PC-3 (cell line): ENCODE results near the gene HLA-DQA1. TPM values are rescaled to one million over a fixed set of nuclear protein-coding genes. Genes with fewer than 3 reads are reported as not detected.

ENCODE experiments used
- ATAC-seq: fragments of 200-7000 bp; cut with Tn5 transposase; 2 replicates; pipeline ENCODE4 v1.9.1; 2020; ENCODE audit warnings: mild to moderate bottlenecking, moderate library complexity
- BruUV-seq: library from RNA; stranded (reverse); fragments of 400-500 nt; replicated peaks from 2 replicates; lab custom pipeline; 2021; lab: Mats Ljungman, UMichigan
- CTCF ChIA-PET: fragments of 300-600 bp; sonication (Branson Sonifier 250); formaldehyde crosslinking; loops from one replicate; lab custom pipeline; 2022; ENCODE audit warnings: antibody characterized with exemption; lab: Charles Lee
- POLR2A ChIA-PET: fragments of 300-600 bp; sonication (Branson Sonifier 250); formaldehyde crosslinking; loops from one replicate; lab custom pipeline; 2022; ENCODE audit warnings: antibody characterized with exemption; ENCODE audit not compliant: unreplicated experiment; lab: Charles Lee
- DNase-seq: peaks from one replicate; pipeline ENCODE4 v3.0.0-alpha.2; 2015
- H2AFZ ChIP-seq: fragments of 300-600 bp; sonication (generic); 2 replicates; pipeline ENCODE4 v1.6.0; 2016; ENCODE audit warnings: antibody characterized with exemption, low read length
- H3F3A ChIP-seq: fragments of 300-600 bp; sonication (generic); one replicate; pipeline ENCODE4 v1.6.0; 2017; ENCODE audit warnings: antibody characterized with exemption, low read length, control low read depth, mild to moderate bottlenecking; ENCODE audit not compliant: unreplicated experiment
- H3K27ac ChIP-seq: fragments of 300-600 bp; sonication (generic); 2 replicates; pipeline ENCODE4 v1.5.1; 2016; ENCODE audit warnings: mild to moderate bottlenecking, low read length
- H3K27me3 ChIP-seq: fragments of 300-600 bp; sonication (generic); 2 replicates; pipeline ENCODE4 v1.6.1; 2016; ENCODE audit warnings: low read length, mixed read lengths
- H3K36me3 ChIP-seq: fragments of 300-600 bp; sonication (generic); 2 replicates; pipeline ENCODE4 v1.6.1; 2016; ENCODE audit warnings: low read depth, mixed run types, low read length, mixed read lengths
- H3K4me1 ChIP-seq: fragments of 300-600 bp; sonication (generic); 2 replicates; pipeline ENCODE4 v1.5.1; 2016; ENCODE audit warnings: low read length; ENCODE audit not compliant: insufficient read depth
- H3K4me2 ChIP-seq: fragments of 300-600 bp; sonication (generic); 2 replicates; pipeline ENCODE4 v1.6.0; 2016; ENCODE audit warnings: low read length
- H3K4me3 ChIP-seq: fragments of 300-600 bp; sonication (generic); 2 replicates; pipeline ENCODE4 v1.5.1; 2016; ENCODE audit warnings: mild to moderate bottlenecking, low read length, mixed read lengths
- H3K79me2 ChIP-seq: fragments of 300-600 bp; sonication (generic); 2 replicates; pipeline ENCODE4 v1.6.1; 2017; ENCODE audit warnings: low read length, mixed read lengths
- H3K9ac ChIP-seq: fragments of 300-600 bp; sonication (generic); 2 replicates; pipeline ENCODE4 v1.6.0; 2016; ENCODE audit warnings: mild to moderate bottlenecking, low read length
- H3K9me2 ChIP-seq: fragments of 300-600 bp; sonication (generic); replicated peaks from 2 replicates; pipeline ENCODE4 v1.6.1; 2016; ENCODE audit warnings: mixed run types, low read length, mixed read lengths
- H3K9me3 ChIP-seq: fragments of 300-600 bp; sonication (generic); 2 replicates; pipeline ENCODE4 v1.6.1; 2016; ENCODE audit warnings: low read length, mixed read lengths
- H4K20me1 ChIP-seq: fragments of 300-600 bp; sonication (generic); 2 replicates; pipeline ENCODE4 v1.6.1; 2016; ENCODE audit warnings: low read length, mixed read lengths
- EZH2 ChIP-seq: fragments of 300-600 bp; sonication (generic); IDR thresholded peaks from one replicate; pipeline ENCODE4 v1.6.1; 2017; ENCODE audit warnings: antibody characterized with exemption, mild to moderate bottlenecking, low read length; ENCODE audit not compliant: unreplicated experiment
- EZH2phosphoT487 ChIP-seq: fragments of 300-600 bp; sonication (generic); IDR thresholded peaks from 2 replicates; pipeline ENCODE4 v1.6.1; 2018; ENCODE audit warnings: mild to moderate bottlenecking, antibody characterized with exemption, low read length, borderline replicate concordance
- intact Hi-C: fragments of 100-400 bp; cut with micrococcal nuclease; formaldehyde crosslinking; loops from 2 replicates; pipeline ENCODE4 v1.9.0; 2023
- total RNA-seq: library from RNA; depleted of rRNA; stranded (reverse); fragments of >200 nt; gene quantifications from 2 replicates; pipeline ENCODE4 v1.2.3, GENCODE V29; 2014; rRNA removed
- TF ChIP-seq, protein P1 (sequence below): fragments of 300-600 bp; sonication (generic); conservative IDR thresholded peaks from 2 replicates; pipeline ENCODE4 v1.5.1; 2017; ENCODE audit warnings: antibody characterized with exemption, low read depth, mild to moderate bottlenecking, low read length

HLA-DQA1 gene
- total RNA-seq, 1 experiment from 2014 or later, result not detected

DNA sequence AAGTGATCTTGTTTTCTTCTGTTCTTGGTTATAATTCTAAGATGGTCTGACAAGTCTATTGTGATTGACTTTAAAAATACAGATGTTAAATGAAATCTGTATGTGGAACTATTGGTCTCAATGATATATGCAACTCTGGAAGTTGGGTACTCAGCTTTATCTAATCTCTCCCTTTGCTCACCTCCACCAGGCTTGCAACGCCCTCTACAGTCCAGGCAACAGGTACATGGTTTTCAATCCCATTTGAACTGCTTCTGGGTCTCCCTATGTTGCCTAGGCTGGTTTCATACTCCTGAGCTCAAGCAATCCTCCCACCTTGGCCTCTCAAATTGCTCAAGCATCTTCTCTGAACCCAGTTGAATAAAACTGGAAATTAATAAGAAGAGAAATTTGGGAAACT is 54.8 kb downstream of the HLA-DQA1 start:
- Histone ChIP-seq H3K27ac (no peak overlapping the region), H3F3A (no peaks in the 10 kb centered on the region), H4K20me1 (no peaks in the 10 kb centered on the region), H3K36me3 (no peaks in the 10 kb centered on the region; the same call in 1 of the 2 replicates), H3K27me3 (peaks cover 31% of the 10 kb centered on the region), H3K4me1 (no peaks in the 10 kb centered on the region), H3K9ac (no peak overlapping the region), H3K4me2 (no peak overlapping the region), H3K4me3 (no peak overlapping the region), H3K9me3 (no peaks in the 10 kb centered on the region), H3K9me2 (no peaks in the 10 kb centered on the region), H3K79me2 (no peaks in the 10 kb centered on the region), H2AFZ (no peak overlapping the region)
- TF ChIP-seq EZH2phosphoT487 (no peak), EZH2 (no peak)
- TF ChIP-seq, protein P1, sequence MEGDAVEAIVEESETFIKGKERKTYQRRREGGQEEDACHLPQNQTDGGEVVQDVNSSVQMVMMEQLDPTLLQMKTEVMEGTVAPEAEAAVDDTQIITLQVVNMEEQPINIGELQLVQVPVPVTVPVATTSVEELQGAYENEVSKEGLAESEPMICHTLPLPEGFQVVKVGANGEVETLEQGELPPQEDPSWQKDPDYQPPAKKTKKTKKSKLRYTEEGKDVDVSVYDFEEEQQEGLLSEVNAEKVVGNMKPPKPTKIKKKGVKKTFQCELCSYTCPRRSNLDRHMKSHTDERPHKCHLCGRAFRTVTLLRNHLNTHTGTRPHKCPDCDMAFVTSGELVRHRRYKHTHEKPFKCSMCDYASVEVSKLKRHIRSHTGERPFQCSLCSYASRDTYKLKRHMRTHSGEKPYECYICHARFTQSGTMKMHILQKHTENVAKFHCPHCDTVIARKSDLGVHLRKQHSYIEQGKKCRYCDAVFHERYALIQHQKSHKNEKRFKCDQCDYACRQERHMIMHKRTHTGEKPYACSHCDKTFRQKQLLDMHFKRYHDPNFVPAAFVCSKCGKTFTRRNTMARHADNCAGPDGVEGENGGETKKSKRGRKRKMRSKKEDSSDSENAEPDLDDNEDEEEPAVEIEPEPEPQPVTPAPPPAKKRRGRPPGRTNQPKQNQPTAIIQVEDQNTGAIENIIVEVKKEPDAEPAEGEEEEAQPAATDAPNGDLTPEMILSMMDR, result peak; percentile 83
- intact Hi-C loops, result no loop called here
- no TSS peak for BruUV-seq
- ATAC-seq, result peak; percentile 73
- POLR2A ChIA-PET, result interaction anchor here (0.6 kb wide), 1 partner anchor 855 kb away, joined by 3 read pairs; no protein-coding TSS in a partner anchor
- DNase-seq, result peak; percentile 66
- CTCF ChIA-PET, result interaction anchor here (0.5 to 0.9 kb wide), 4 partner anchors 8 to 621 kb away, joined by 3 to 5 read pairs (median 3); no protein-coding TSS in a partner anchor

Other genes starting within 250 kb of the HLA-DQA1 start
- not detected in 2 replicates for gene BTNL2, start 230.2 kb upstream of the HLA-DQA1 start, total RNA-seq
- gene HLA-DRA, start 197.5 kb upstream of the HLA-DQA1 start, total RNA-seq, result not detected in 2 replicates
- gene HLA-DRB5, start 107.1 kb upstream of the HLA-DQA1 start, total RNA-seq, result not detected in 2 replicates
- gene HLA-DRB1, start 47.6 kb upstream of the HLA-DQA1 start, total RNA-seq, result not detected in 2 replicates
- gene HLA-DQB1, start 29.3 kb downstream of the HLA-DQA1 start, total RNA-seq, result not detected in 2 replicates
- not detected in 2 replicates for gene HLA-DQA2, start 104.0 kb downstream of the HLA-DQA1 start, total RNA-seq
- not detected in 2 replicates for gene HLA-DQB2, start 126.1 kb downstream of the HLA-DQA1 start, total RNA-seq
- gene HLA-DOB, start 179.6 kb downstream of the HLA-DQA1 start, total RNA-seq, result 0.29 and 0.63 TPM in 2 replicates
- gene TAP2, start 201.3 kb downstream of the HLA-DQA1 start, total RNA-seq, result 90.5 and 93.0 TPM in 2 replicates
- gene PSMB8, start 206.6 kb downstream of the HLA-DQA1 start, total RNA-seq, result 21.2 and 31.6 TPM in 2 replicates
- gene TAP1, start 216.3 kb downstream of the HLA-DQA1 start, total RNA-seq, result 15.8 and 19.4 TPM in 2 replicates
- gene PSMB9, start 216.8 kb downstream of the HLA-DQA1 start, total RNA-seq, result 0.40 and 1.5 TPM in 2 replicates